ENCODE results near the gene NCAM2.

Gene NCAM2

GRCh38 chr21:21199342-21200102, 201.3 kb downstream of the NCAM2 start:
- no peak overlapping the region for H3K4me3 ChIP-seq (ENCODE audit: low read length)
- no peak for TF ChIP-seq CTCF (IDR thresholded peaks at IDR 0.05; ENCODE audit: insufficient read depth, low read depth, low read length, missing control alignments)
- DNase-seq (ENCODE audit: low read depth) = no peak

GRCh38 chr21:21200103-21200938, 202.1 kb downstream of the NCAM2 start:
- TF ChIP-seq CTCF (IDR thresholded peaks at IDR 0.05; ENCODE audit: insufficient read depth, low read depth, low read length, missing control alignments) = no peak
- H3K4me3 ChIP-seq (ENCODE audit: low read length) = no peak overlapping the region
- peak; percentile 58 for DNase-seq (ENCODE audit: low read depth)

- H3K4me3 ChIP-seq (ENCODE audit: low read length) = no peak overlapping the region
- DNase-seq (ENCODE audit: low read depth) = no peak
- no peak for TF ChIP-seq CTCF (IDR thresholded peaks at IDR 0.05; ENCODE audit: insufficient read depth, low read depth, low read length, missing control alignments)
These were observed 202.9 kb downstream of the NCAM2 start for GRCh38 chr21:21200939-21201615.

GRCh38 chr21:21203822-21204339, 205.7 kb downstream of the NCAM2 start:
- no peak for TF ChIP-seq CTCF (IDR thresholded peaks at IDR 0.05; ENCODE audit: insufficient read depth, low read depth, low read length, missing control alignments)
- DNase-seq (ENCODE audit: low read depth) = no peak
- H3K4me3 ChIP-seq (ENCODE audit: low read length) = no peak overlapping the region

DNA sequence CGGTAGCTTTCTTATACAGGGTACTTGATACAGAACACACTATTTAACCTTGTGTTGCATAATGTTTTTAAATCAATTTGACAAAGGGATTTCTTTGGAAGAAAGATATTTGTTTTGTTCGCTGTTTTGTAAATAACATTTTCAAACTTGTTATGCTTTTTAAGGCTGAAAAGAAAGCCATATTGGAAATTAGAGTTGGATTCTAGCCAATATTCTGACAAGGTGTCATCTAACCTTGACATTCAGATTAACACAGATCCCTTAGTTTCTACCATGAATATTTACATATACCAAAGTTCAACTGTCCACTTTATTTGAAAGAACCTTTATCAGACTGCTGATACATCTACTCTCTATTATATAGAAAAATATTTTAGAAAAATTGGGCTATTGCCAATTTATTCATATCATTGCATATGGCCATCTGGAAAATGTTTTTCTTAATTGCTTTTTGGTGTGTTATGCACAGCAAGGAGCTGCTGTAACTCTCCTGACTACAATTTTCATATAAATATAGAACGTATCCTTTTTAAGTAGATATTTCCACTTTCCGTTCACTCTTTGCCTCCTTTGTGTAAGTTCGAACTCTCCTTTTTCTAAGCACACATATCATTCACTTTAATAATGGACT, 206.3 kb downstream of the NCAM2 start:
- no peak for TF ChIP-seq CTCF (IDR thresholded peaks at IDR 0.05; ENCODE audit: insufficient read depth, low read depth, low read length, missing control alignments)

GRCh38 chr21:21205604-21206003, 207.4 kb downstream of the NCAM2 start:
- no peak for DNase-seq (ENCODE audit: low read depth)
- H3K4me3 ChIP-seq (ENCODE audit: low read length) = no peak overlapping the region
- no peak for TF ChIP-seq CTCF (IDR thresholded peaks at IDR 0.05; ENCODE audit: insufficient read depth, low read depth, low read length, missing control alignments)

More for the DNA sequence above, 206.3 kb downstream of the NCAM2 start:
- no peak overlapping the region for H3K4me3 ChIP-seq (ENCODE audit: low read length)
- no peak for DNase-seq (ENCODE audit: low read depth)
